HepG2 (cell line): ENCODE results near the gene RALB. TPM values are rescaled to one million over a fixed set of nuclear protein-coding genes. Genes with fewer than 3 reads are reported as not detected.

ENCODE experiments used
- ATAC-seq: fragments of 200-7000 bp; cut with Tn5 transposase; 3 replicates; pipeline ENCODE4 v1.9.1; 2020; ENCODE audit warnings: mild to moderate bottlenecking, moderate library complexity
- BruUV-seq: library from RNA; stranded (reverse); fragments of 400-500 nt; replicated peaks from 2 replicates; lab custom pipeline; 2021; lab: Mats Ljungman, UMichigan
- CTCF ChIA-PET: fragments of 300-600 bp; formaldehyde crosslinking; extraction: SDS; loops from one replicate; lab custom pipeline; 2021; ENCODE audit warnings: low total read pairs, inconsistent platforms, low intra/inter-chr PET ratio; lab: Yijun Ruan, JAX
- POLR2A ChIA-PET: fragments of 350-600 bp; sonication (Branson Sonifier 250); formaldehyde crosslinking; loops from one replicate; lab custom pipeline; 2020; ENCODE audit warnings: antibody characterized with exemption, inconsistent platforms; lab: Yijun Ruan, JAX
- DNase-seq: peaks from one replicate; pipeline ENCODE4 v3.0.0-alpha.2; 2015; ENCODE audit warnings: low spot score
- FAIRE-seq: peaks from 3 replicates; lab custom pipeline; 2011; peaks lifted over from hg19 to GRCh38; lab: Jason Lieb, UNC
- H2AFZ ChIP-seq: one replicate; pipeline ENCODE4 v1.6.1; 2011; ENCODE audit warnings: low read length, inconsistent platforms
- H3K27ac ChIP-seq: fragments of 300-600 bp; 3 replicates; pipeline ENCODE4 v1.8.0; 2011; ENCODE audit warnings: mixed run types, mild to moderate bottlenecking, mixed read lengths, low read length, inconsistent platforms; ENCODE audit not compliant: insufficient read depth; ENCODE audit errors: extremely low read length
- H3K27me3 ChIP-seq, 2 experiments: fragments of 200-600 bp in 1 of 2; 2 replicates in 1 of 2; 3 replicates in 1 of 2; pipeline versions ENCODE4 v1.6.0 to v1.8.0; 2011; ENCODE audit warnings: low read length in 2 of 2, mild to moderate bottlenecking in 2 of 2, moderate library complexity in 2 of 2, inconsistent platforms in 1 of 2; ENCODE audit not compliant: insufficient read depth in 2 of 2, control insufficient read depth in 1 of 2
- H3K36me3 ChIP-seq, 2 experiments: fragments of 200-600 bp in 1 of 2; replicated peaks in 1 of 2; 2 replicates in 1 of 2; 3 replicates in 1 of 2; pipeline versions ENCODE4 v1.5.1 to v1.8.0; 2011; ENCODE audit warnings: low read length in 2 of 2, inconsistent platforms in 1 of 2; ENCODE audit not compliant: insufficient read depth in 2 of 2, control insufficient read depth in 1 of 2
- H3K4me1 ChIP-seq: 2 replicates; pipeline ENCODE4 v1.5.1; 2012; ENCODE audit warnings: low read length, inconsistent platforms; ENCODE audit not compliant: insufficient read depth
- H3K4me2 ChIP-seq: 2 replicates; pipeline ENCODE4 v1.6.0; 2011; ENCODE audit warnings: low read depth, low read length, inconsistent platforms
- H3K4me3 ChIP-seq, 3 experiments: fragments of 200-600 bp in 1 of 3; sonication (generic), shearing (Covaris generic) in 1 of 3; replicated peaks in 1 of 3; 2 replicates each; pipeline ENCODE4 v1.5.1; 2011 to 2016; ENCODE audit warnings: low read length in 3 of 3, inconsistent platforms in 2 of 3, low read depth in 2 of 3, mild to moderate bottlenecking in 2 of 3, control low read depth in 1 of 3, mixed read lengths in 1 of 3; ENCODE audit not compliant: insufficient read depth in 1 of 3
- H3K79me2 ChIP-seq: one replicate; pipeline ENCODE4 v1.6.1; 2011; ENCODE audit warnings: low read length, inconsistent platforms; ENCODE audit not compliant: insufficient read depth
- H3K9ac ChIP-seq: 2 replicates; pipeline ENCODE4 v1.6.0; 2011; ENCODE audit warnings: mild to moderate bottlenecking, low read depth, low read length, inconsistent platforms; ENCODE audit not compliant: insufficient read depth
- H3K9me3 ChIP-seq: 2 replicates; pipeline ENCODE4 v1.5.1; 2012; ENCODE audit warnings: mild to moderate bottlenecking, low read length
- H4K20me1 ChIP-seq: 2 replicates; pipeline ENCODE4 v1.6.0; 2011; ENCODE audit warnings: inconsistent platforms, mild to moderate bottlenecking, low read length, moderate library complexity; ENCODE audit not compliant: insufficient read depth
- BCL6 ChIP-seq: IDR thresholded peaks from 2 replicates; pipeline ENCODE4 v1.6.1; 2016; ENCODE audit warnings: missing genetic modification reagents, missing compliant biosample characterization
- BRD4 ChIP-seq: sonication (generic); formaldehyde crosslinking; IDR thresholded peaks from 2 replicates; pipeline ENCODE4 v1.4.0; 2020; ENCODE audit warnings: missing genetic modification reagents
- HOXA3 ChIP-seq: sonication (generic); formaldehyde crosslinking; IDR thresholded peaks from 2 replicates; pipeline ENCODE4 v1.5.0; 2020; ENCODE audit warnings: missing genetic modification reagents
- KDM1A ChIP-seq: IDR thresholded peaks from 2 replicates; pipeline ENCODE4 v1.6.1; 2016; ENCODE audit warnings: missing compliant biosample characterization
- MXI1 ChIP-seq: IDR thresholded peaks from 3 replicates; pipeline ENCODE4 v1.6.1; 2012; ENCODE audit warnings: low read depth, low read length, inconsistent platforms, borderline replicate concordance
- NFIB ChIP-seq: sonication (generic); formaldehyde crosslinking; IDR thresholded peaks from 2 replicates; pipeline ENCODE4 v1.9.0; 2021; ENCODE audit warnings: missing genetic modification reagents, mild to moderate bottlenecking, borderline replicate concordance
- RARA ChIP-seq: IDR thresholded peaks from 2 replicates; pipeline ENCODE4 v1.6.1; 2016; ENCODE audit warnings: missing genetic modification reagents, missing compliant biosample characterization
- ZNF263 ChIP-seq: sonication (generic); formaldehyde crosslinking; IDR thresholded peaks from 2 replicates; pipeline ENCODE4 v1.4.0; 2020; ENCODE audit warnings: missing genetic modification reagents
- ZNF430 ChIP-seq: sonication (generic); formaldehyde crosslinking; IDR thresholded peaks from 2 replicates; pipeline ENCODE4 v1.9.0; 2021; ENCODE audit warnings: mild to moderate bottlenecking, missing genetic modification reagents
- ZNF768 ChIP-seq: sonication (generic); formaldehyde crosslinking; IDR thresholded peaks from 2 replicates; pipeline ENCODE4 v1.4.0; 2020; ENCODE audit warnings: missing genetic modification reagents
- ZNF772 ChIP-seq: sonication (generic); formaldehyde crosslinking; IDR thresholded peaks from 2 replicates; pipeline ENCODE4 v1.5.0; 2020; ENCODE audit warnings: mild to moderate bottlenecking, missing genetic modification reagents
- WGBS: methylation state at CpG from one replicate; pipeline ENCODE4 v1.1.6; 2017; ENCODE audit warnings: low lambda C conversion rate; 5-methylcytosine and 5-hydroxymethylcytosine counted together
- in situ Hi-C: cut with HindIII; loops from 2 replicates; pipeline ENCODE4 v1.10.0; 2017; ENCODE audit warnings: low pct_unique_long_range_greater_than_20kb; ENCODE audit not compliant: extremely low pct_ligation_motif_present
- intact Hi-C: fragments of 100-400 bp; cut with micrococcal nuclease; formaldehyde crosslinking; loops from one replicate; pipeline ENCODE4 v1.10.0; 2022; ENCODE audit not compliant: unreplicated experiment
- polyA plus RNA-seq, 8 experiments: library from polyadenylated mRNA; depleted of rRNA in 3 of 8; stranded (reverse) in 7 of 8; unstranded in 1 of 8; fragments of >200 nt; fragmentation: Illumina TruSeq in 4 of 8; extraction: Trizol in 4 of 8; gene quantifications; 2 replicates each; pipeline versions ENCODE4 v1.2.1 to v1.2.3, GENCODE V29; 2011 to 2016; ENCODE audit warnings: low read depth in 4 of 8, missing spikeins in 1 of 8, mixed read lengths in 1 of 8; ENCODE audit not compliant: insufficient read depth in 1 of 8
- total RNA-seq, 5 experiments: library from RNA; depleted of rRNA; stranded (reverse); fragments of >200 nt; fragmentation: Illumina TruSeq; extraction: Trizol; gene quantifications; 2 replicates each; pipeline ENCODE4 v1.2.3, GENCODE V29; 2016; ENCODE audit warnings: low read depth in 1 of 5

Gene RALB
- total and polyA plus RNA-seq, 2 of the 13 experiments (the other 11 are each of a cell fraction or from before 2014, with no cell fraction given), result 37.8 to 43.2 TPM

- intact Hi-C loops (no loop called here), in situ Hi-C loops (no loop called here)
- no peak for FAIRE-seq
- TF ChIP-seq ZNF768 (CRISPR knock-in tag) (peak; percentile 94), ZNF772 (CRISPR knock-in tag) (no peak), MXI1 (no peak), RARA (peak; percentile 60), NFIB (CRISPR knock-in tag) (0 out of 2 replicates have a peak, but pooled peaks have one; percentile 66), ZNF263 (CRISPR knock-in tag) (peak; percentile 48; the same call in 1 of the 2 replicates), HOXA3 (no peak), BRD4 (CRISPR knock-in tag) (no peak), BCL6 (CRISPR knock-in tag) (peak; percentile 96), ZNF430 (CRISPR knock-in tag) (0 out of 2 replicates have a peak, but pooled peaks have one; percentile 22), KDM1A (CRISPR knock-in tag) (0 out of 2 replicates have a peak, but pooled peaks have one; percentile 26)
- BruUV-seq, result no TSS peak
- 0 out of 2 replicates have a peak overlapping the region, but pooled peaks have one; percentile 30 for H3K9ac ChIP-seq
- H3K9me3 ChIP-seq, result no peaks in the 10 kb centered on the region
- ATAC-seq, result peak; percentile 17
- H3K4me3 ChIP-seq, result peak overlapping the region in 1 of 3 experiments; percentile 45; a peak in 1 of 6 replicates
- WGBS, result 41% methylated on average over 11 of the region's 12 CpGs
- H3K36me3 ChIP-seq, result no peaks in the 10 kb centered on the region
- DNase-seq, result no peak
- H3K4me1 ChIP-seq, result peaks cover 32% of the 10 kb centered on the region
- no peaks in the 10 kb centered on the region for H3K79me2 ChIP-seq
- CTCF ChIA-PET, result no interaction called here
- no peaks in the 10 kb centered on the region for H4K20me1 ChIP-seq
- no peak overlapping the region for H3K27ac ChIP-seq
- POLR2A ChIA-PET, result interaction anchor here (1.3 kb wide), 1 partner anchor 8 kb away, joined by 3 read pairs; the partner anchor contains the start of gene RALB
- no peak overlapping the region for H2AFZ ChIP-seq
- peaks cover 5 to 41% of the 10 kb centered on the region in 2 experiments; a peak in 4 of 5 replicates for H3K27me3 ChIP-seq
- peak overlapping the region; percentile 56 for H3K4me2 ChIP-seq
Measured at GRCh38 chr2:120244656-120245519, 7.8 kb upstream of the RALB start.
